Prostate gland (tissue), 2 donors: ENCODE results near the gene DNMT3B. TPM values are rescaled to one million over a fixed set of nuclear protein-coding genes. Genes with fewer than 3 reads are reported as not detected.

Source experiments
- DNase-seq: peaks from one replicate; pipeline ENCODE4 v3.0.0-alpha.2; 2019; ENCODE audit warnings: low spot score
- H3K27ac ChIP-seq, 2 donors: fragments of 200-600 bp; sonication (generic); 2 replicates each; pipeline ENCODE4 v1.5.1; 2017 to 2019
- H3K27me3 ChIP-seq: fragments of 200-600 bp; sonication (generic); replicated peaks from 2 replicates; pipeline ENCODE4 v1.5.1; 2019; ENCODE audit not compliant: insufficient read depth
- H3K36me3 ChIP-seq, 2 donors: fragments of 200-600 bp; sonication (generic); 1 replicate in 1 of 2; 2 replicates in 1 of 2; pipeline versions ENCODE4 v1.5.1 to v1.8.1; 2017 to 2019
- H3K4me1 ChIP-seq: fragments of 200-600 bp; sonication (generic); replicated peaks from 2 replicates; pipeline ENCODE4 v1.5.1; 2019
- H3K4me3 ChIP-seq, 2 donors: fragments of 200-600 bp; sonication (generic); 2 replicates each; pipeline ENCODE4 v1.5.1; 2017 to 2019
- H3K9me3 ChIP-seq: fragments of 200-600 bp; sonication (generic); 2 replicates; pipeline ENCODE4 v1.5.1; 2017
- POLR2A ChIP-seq: fragments of 450-650 bp; IDR thresholded peaks from one replicate; pipeline ENCODE4 v1.6.1; 2016; ENCODE audit warnings: antibody characterized with exemption, mild to moderate bottlenecking
- POLR2AphosphoS5 ChIP-seq: sonication (generic); formaldehyde crosslinking; IDR thresholded peaks from one replicate; pipeline ENCODE4 v1.6.1; 2017; ENCODE audit warnings: antibody characterized with exemption
- WGBS: methylation state at CpG from one replicate; pipeline ENCODE4 v1.1.5; 2018; 5-methylcytosine and 5-hydroxymethylcytosine counted together
- intact Hi-C: fragments of 100-400 bp; cut with DNase I; formaldehyde crosslinking; loops from one replicate; pipeline ENCODE4 v1.14.2; 2022
- total RNA-seq, 2 donors: library from RNA; depleted of rRNA; stranded (reverse); fragments of >200 nt; gene quantifications; one replicate each; pipeline ENCODE4 v1.1.0, GENCODE V29; 2016
- TF ChIP-seq, protein P1 (sequence below), 4 experiments: fragments of 200-600 bp in 2 of 4; fragments of 450-650 bp in 2 of 4; sonication (generic) in 2 of 4; IDR thresholded peaks; 1 replicate in 3 of 4; 2 replicates in 1 of 4; pipeline ENCODE4 v1.5.1; 2016 to 2019; ENCODE audit warnings: antibody characterized with exemption in 4 of 4, mild to moderate bottlenecking in 2 of 4, moderate library complexity in 2 of 4

DNMT3B gene
- total RNA-seq, 2 donors from 2014 or later = 0.41 to 11.5 TPM

DNA sequence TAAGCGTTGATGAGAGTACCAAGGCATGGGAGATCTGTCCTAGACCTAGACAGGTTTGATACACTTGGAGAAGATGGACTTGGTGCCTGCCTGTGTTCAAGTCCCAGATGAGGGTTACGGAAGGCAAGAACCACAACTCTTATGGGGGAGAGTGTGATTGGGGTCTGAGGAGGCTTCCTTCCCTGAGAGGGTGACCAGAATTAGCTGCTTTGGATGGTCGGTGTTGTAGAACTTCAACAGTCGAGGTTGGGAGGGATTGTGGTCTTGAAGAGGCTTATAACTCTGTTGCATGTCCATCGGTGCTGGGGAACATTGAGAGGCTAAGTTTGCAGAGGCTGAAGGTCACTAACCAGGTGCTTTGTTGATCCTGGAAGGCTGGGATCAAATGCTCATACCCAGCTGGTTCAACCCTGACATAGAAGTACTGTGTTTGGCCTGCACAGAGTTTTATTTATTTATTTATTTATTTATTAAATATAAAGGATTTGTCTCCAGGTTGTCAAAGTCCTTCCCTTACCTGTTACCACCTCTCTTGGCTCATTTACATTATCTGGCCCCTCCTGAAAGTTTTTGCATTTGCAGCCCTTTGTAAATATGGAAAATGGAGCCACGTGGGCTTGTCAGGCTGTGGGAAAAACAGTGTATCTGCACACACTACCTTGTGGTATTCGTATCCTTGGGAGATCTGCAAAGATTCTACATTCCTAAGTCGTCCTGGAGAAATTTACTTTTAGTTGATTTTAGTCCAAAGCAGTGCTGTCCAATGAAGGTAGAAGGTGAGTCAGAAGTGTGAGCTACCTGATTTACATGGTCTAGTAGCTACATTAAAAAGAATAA is 80.7 kb downstream of the DNMT3B start:
- no peak for TF ChIP-seq POLR2AphosphoS5
- no peak for TF ChIP-seq POLR2A
- TF ChIP-seq, protein P1, sequence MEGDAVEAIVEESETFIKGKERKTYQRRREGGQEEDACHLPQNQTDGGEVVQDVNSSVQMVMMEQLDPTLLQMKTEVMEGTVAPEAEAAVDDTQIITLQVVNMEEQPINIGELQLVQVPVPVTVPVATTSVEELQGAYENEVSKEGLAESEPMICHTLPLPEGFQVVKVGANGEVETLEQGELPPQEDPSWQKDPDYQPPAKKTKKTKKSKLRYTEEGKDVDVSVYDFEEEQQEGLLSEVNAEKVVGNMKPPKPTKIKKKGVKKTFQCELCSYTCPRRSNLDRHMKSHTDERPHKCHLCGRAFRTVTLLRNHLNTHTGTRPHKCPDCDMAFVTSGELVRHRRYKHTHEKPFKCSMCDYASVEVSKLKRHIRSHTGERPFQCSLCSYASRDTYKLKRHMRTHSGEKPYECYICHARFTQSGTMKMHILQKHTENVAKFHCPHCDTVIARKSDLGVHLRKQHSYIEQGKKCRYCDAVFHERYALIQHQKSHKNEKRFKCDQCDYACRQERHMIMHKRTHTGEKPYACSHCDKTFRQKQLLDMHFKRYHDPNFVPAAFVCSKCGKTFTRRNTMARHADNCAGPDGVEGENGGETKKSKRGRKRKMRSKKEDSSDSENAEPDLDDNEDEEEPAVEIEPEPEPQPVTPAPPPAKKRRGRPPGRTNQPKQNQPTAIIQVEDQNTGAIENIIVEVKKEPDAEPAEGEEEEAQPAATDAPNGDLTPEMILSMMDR (IDR thresholded peaks at IDR 0.05) = no peak
- DNase-seq = no peak
- Histone ChIP-seq H3K27ac (no peak overlapping the region), H3K36me3 (peaks cover 1 to 5% of the 10 kb centered on the region in 2 donors), H3K4me3 (no peak overlapping the region), H3K27me3 (no peaks in the 10 kb centered on the region), H3K4me1 (no peaks in the 10 kb centered on the region), H3K9me3 (no peaks in the 10 kb centered on the region)
- WGBS = 89% methylated on average over 8 of the region's 8 CpGs
- intact Hi-C loops = no loop called here

DNA sequence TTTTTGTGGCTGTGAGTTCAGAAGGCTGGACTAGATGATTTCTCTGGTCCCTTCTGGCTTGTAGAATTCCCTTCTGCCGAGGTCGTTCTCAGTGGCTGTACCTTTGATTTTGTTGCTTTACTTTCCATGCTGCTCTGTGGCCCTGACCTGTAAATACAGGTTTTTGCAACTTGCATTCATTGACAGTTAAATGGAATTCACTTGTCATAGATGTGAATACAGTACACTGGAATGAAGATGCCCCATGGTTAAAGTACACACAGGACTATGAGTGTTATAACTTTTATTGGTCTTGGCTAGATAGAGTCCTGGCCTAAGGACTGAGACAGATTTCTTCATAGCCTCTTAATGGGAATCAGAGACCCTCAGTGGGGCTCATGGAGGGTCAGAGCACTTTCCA is 83.6 kb downstream of the DNMT3B start:
- intact Hi-C loops = no loop called here
- WGBS = 48% methylated on average over 2 of the region's 2 CpGs
- Histone ChIP-seq H3K9me3 (no peaks in the 10 kb centered on the region), H3K27me3 (no peaks in the 10 kb centered on the region), H3K4me1 (no peaks in the 10 kb centered on the region), H3K36me3 (peaks cover 0 to under 1% of the 10 kb centered on the region in 2 donors), H3K27ac (no peak overlapping the region), H3K4me3 (no peak overlapping the region)
- TF ChIP-seq POLR2A = no peak
- TF ChIP-seq, protein P1 (IDR thresholded peaks at IDR 0.05) = no peak
- no peak for TF ChIP-seq POLR2AphosphoS5
- no peak for DNase-seq

DNA sequence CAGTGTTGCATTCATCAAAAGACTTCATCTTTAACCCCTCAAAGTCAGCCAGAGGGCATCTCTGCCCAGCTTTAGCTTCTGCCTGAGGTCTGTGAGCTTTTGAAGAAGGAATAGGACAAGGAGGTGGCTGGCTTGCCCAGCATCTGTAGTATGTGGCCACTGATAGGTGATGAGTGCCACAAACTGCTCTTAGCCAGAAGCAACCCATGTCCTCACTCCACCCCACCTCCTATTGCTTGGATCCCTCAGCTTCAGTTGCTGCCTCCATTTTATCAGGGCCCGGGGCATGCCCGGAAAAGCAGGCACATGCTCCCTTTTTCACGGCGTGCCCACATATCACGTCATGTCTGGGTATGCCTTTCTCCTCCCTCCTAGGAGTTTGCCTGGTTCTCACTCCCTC is 84.7 kb downstream of the DNMT3B start:
- no peak for DNase-seq
- Histone ChIP-seq H3K4me3 (no peak overlapping the region), H3K4me1 (no peaks in the 10 kb centered on the region), H3K27ac (no peak overlapping the region), H3K9me3 (no peaks in the 10 kb centered on the region), H3K27me3 (no peaks in the 10 kb centered on the region), H3K36me3 (no peaks in the 10 kb centered on the region)
- TF ChIP-seq POLR2AphosphoS5 (no peak), POLR2A (no peak)
- TF ChIP-seq, protein P1 (IDR thresholded peaks at IDR 0.05) = no peak
- intact Hi-C loops = no loop called here
- WGBS = 85% methylated on average over 5 of the region's 5 CpGs

DNA sequence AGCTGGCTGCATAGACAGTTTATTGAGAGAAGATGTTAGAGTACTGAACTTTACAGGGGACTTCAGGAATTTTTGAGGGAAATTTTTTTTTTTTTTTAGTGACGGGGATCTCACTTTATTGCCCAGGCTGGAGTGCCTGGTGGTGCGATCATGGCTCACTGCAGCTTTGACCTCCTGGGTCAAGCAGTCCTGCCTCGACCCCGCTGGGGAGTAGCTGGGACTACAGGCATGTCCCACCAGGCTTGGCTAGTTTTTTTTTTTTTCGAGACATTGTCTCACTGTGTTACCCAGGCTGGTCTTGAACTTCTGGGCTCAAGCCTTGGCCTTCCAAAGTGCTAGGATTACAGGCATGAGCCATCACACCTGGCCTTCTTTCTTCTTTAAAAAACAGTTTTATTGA is 85.8 kb downstream of the DNMT3B start:
- Histone ChIP-seq H3K9me3 (no peaks in the 10 kb centered on the region), H3K36me3 (no peaks in the 10 kb centered on the region), H3K27me3 (no peaks in the 10 kb centered on the region), H3K4me1 (no peaks in the 10 kb centered on the region), H3K27ac (no peak overlapping the region), H3K4me3 (no peak overlapping the region)
- TF ChIP-seq, protein P1 (IDR thresholded peaks at IDR 0.05) = no peak
- no peak for TF ChIP-seq POLR2AphosphoS5
- no peak for TF ChIP-seq POLR2A
- 89% methylated on average over 5 of the region's 5 CpGs for WGBS
- intact Hi-C loops = no loop called here
- DNase-seq = no peak

DNA sequence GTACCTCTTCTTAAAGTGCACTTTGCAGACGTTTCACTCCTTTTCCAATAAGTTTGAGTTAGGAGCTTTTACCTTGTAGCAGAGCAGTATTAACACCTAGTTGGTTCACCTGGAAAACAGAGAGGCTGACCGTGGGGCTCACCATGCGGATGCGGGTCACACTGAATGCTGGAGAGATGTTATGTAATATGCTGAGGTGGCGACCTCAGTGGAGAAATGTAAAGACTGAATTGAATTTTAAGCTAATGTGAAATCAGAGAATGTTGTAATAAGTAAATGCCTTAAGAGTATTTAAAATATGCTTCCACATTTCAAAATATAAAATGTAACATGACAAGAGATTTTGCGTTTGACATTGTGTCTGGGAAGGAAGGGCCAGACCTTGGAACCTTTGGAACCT is 86.7 kb downstream of the DNMT3B start:
- intact Hi-C loops = no loop called here
- H3K9me3 ChIP-seq = no peaks in the 10 kb centered on the region
- no peaks in the 10 kb centered on the region for H3K36me3 ChIP-seq
- WGBS = 94% methylated on average over 6 of the region's 6 CpGs
- H3K4me3 ChIP-seq = no peak overlapping the region
- DNase-seq = no peak
- TF ChIP-seq, protein P1 (IDR thresholded peaks at IDR 0.05) = no peak
- TF ChIP-seq POLR2A = no peak
- no peak for TF ChIP-seq POLR2AphosphoS5
- no peak overlapping the region for H3K27ac ChIP-seq
- H3K4me1 ChIP-seq = no peaks in the 10 kb centered on the region
- no peaks in the 10 kb centered on the region for H3K27me3 ChIP-seq
